GM18498 (cell line): Measurements from ENCODE around the gene PUS7L.

Experiments
- ATAC-seq: cut with Tn5 transposase; IDR thresholded peaks from one replicate; pipeline ENCODE4 v1.9.1; 2021; ENCODE audit warnings: mild to moderate bottlenecking, moderate library complexity; ENCODE audit not compliant: unreplicated experiment

Gene PUS7L

DNA sequence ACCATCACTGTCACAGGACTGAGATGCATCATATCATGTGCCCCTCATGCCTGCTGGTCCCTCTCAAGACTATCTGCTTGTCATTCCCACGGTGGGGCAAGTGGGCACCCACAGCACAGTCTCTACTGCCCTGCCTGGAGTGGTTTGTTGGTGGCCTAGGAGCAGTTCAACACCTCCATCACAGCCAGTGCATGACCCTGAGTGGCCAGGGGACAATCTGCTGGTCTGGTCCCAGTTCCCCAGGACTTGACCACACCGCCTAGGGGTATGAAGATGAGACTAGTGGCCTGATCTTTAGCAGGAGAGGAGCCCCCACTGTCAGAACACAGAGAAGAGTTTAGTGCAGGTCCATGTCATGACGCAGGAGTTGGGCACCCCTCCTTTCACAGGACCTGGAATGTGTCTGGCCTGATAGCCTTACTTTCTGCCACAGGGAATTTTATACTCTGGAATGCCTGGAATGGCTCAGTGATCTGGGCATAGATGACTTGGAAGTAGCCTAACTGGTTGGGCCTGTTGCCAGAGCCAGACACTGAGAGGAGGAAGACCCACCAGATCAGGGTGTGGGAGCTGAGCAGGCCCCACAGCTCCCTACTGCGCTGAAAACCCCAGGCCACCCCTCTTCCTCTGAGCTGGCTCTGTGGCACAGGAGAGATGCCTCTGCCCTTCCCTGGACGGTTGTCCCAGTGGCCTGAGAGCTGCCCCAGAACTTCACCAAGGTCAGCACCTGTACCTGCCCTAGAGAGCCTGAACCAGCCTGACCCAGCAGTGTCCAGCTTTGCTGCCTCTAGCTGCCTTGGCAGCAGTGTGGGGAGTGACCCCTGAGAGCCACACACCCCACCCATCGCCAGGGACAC lies 83.3 kb downstream of the PUS7L start:
- ATAC-seq, result no peak

DNA sequence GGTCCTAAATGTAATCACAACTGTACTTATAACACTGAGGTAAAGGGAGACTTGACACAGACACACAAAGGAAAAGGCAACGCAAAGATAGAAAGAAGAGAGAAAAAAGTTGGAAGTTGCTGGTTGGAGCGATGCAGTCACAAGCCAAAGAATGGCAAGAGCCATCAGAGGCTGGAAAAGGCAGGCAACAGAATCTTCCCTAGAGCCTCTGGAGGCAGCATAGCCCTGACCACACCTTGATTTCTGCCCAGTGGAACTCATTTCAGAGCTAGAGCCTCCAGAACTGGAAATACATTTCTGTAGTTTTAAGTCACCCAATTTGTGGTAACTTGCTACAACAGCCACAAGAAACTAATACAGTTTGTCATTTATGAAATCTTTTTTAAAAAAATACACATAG lies 89.2 kb downstream of the PUS7L start:
- no peak for ATAC-seq
